H1 (cell line): ENCODE data around the gene PDK4. TPM values are rescaled to one million over a fixed set of nuclear protein-coding genes. Genes with fewer than 3 reads are reported as not detected.

Experiments used
- EP300 ChIP-seq, 2 experiments: IDR thresholded peaks; 1 replicate in 1 of 2; 2 replicates in 1 of 2; pipeline ENCODE4 v1.6.1; 2011 to 2012; ENCODE audit warnings: low read depth in 2 of 2, low read length in 2 of 2, mild to moderate bottlenecking in 2 of 2, borderline replicate concordance in 1 of 2, inconsistent platforms in 1 of 2, moderate library complexity in 1 of 2
- KDM4A ChIP-seq: IDR thresholded peaks from one replicate; pipeline ENCODE4 v1.7.1; 2012; ENCODE audit warnings: low read depth, mild to moderate bottlenecking, moderate library complexity, low read length, inconsistent platforms; ENCODE audit not compliant: severe bottlenecking
- RBBP5 ChIP-seq: IDR thresholded peaks from 2 replicates; pipeline ENCODE4 v1.7.1; 2012; ENCODE audit warnings: low read depth, mild to moderate bottlenecking, inconsistent platforms, low read length, moderate library complexity, borderline replicate concordance
- polyA plus RNA-seq, 7 experiments: library from polyadenylated mRNA; depleted of rRNA in 3 of 7; stranded (reverse) in 5 of 7; unstranded in 2 of 7; fragments of >200 nt in 5 of 7; fragments of 200-250 nt in 2 of 7; gene quantifications; 1 replicate in 5 of 7; 2 replicates in 1 of 7; 4 replicates in 1 of 7; pipeline versions ENCODE4 v1.2.1 to v1.2.3, GENCODE V29; 2011 to 2013; ENCODE audit warnings: missing spikeins in 2 of 7, mixed read lengths in 2 of 7
- total RNA-seq: library from RNA; stranded (reverse); fragmentation: NEBNext Ultra II Directional; extraction: Animal tissue kit (Norgen Biotek cat#: 25700); gene quantifications from 2 replicates; pipeline ENCODE4 v1.2.1, GENCODE V29; 2021
- TF ChIP-seq, protein P1 (sequence below): fragments of 300-600 bp; sonication (generic); IDR thresholded peaks from 2 replicates; pipeline ENCODE4 v1.7.1; 2012; ENCODE audit warnings: low read length, moderate library complexity, mild to moderate bottlenecking, inconsistent platforms; ENCODE audit not compliant: insufficient replicate concordance
- TF ChIP-seq, protein P2 (sequence below): IDR thresholded peaks from 2 replicates; pipeline ENCODE4 v1.6.1; 2012; ENCODE audit warnings: low read length, inconsistent platforms

PDK4 gene
- total and polyA plus RNA-seq, 2 of the 8 experiments (the other 6 are each of a cell fraction or from before 2014, with no cell fraction given), result 0.26 TPM; not detected in 1

DNA sequence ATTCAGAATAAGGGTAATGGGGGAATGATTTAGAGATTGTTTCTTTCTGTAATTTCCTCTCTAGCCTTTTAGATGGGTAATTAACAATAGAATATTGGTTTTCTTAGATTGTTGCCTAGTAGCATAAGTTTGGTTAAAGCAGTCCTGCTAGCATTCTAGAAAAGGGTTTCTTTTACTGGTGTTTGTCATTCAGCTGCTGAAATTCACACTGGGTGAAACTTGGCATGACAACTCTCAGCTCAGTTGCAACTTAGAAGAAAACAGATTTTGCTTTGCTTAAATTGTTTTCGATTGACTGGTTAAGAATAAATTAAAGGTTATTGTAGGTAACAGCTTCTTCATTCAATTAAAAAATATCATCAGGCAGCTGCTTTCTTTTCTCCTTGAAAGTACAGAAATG is 25.1 kb upstream of the PDK4 start (continued):
- TF ChIP-seq, protein P1, sequence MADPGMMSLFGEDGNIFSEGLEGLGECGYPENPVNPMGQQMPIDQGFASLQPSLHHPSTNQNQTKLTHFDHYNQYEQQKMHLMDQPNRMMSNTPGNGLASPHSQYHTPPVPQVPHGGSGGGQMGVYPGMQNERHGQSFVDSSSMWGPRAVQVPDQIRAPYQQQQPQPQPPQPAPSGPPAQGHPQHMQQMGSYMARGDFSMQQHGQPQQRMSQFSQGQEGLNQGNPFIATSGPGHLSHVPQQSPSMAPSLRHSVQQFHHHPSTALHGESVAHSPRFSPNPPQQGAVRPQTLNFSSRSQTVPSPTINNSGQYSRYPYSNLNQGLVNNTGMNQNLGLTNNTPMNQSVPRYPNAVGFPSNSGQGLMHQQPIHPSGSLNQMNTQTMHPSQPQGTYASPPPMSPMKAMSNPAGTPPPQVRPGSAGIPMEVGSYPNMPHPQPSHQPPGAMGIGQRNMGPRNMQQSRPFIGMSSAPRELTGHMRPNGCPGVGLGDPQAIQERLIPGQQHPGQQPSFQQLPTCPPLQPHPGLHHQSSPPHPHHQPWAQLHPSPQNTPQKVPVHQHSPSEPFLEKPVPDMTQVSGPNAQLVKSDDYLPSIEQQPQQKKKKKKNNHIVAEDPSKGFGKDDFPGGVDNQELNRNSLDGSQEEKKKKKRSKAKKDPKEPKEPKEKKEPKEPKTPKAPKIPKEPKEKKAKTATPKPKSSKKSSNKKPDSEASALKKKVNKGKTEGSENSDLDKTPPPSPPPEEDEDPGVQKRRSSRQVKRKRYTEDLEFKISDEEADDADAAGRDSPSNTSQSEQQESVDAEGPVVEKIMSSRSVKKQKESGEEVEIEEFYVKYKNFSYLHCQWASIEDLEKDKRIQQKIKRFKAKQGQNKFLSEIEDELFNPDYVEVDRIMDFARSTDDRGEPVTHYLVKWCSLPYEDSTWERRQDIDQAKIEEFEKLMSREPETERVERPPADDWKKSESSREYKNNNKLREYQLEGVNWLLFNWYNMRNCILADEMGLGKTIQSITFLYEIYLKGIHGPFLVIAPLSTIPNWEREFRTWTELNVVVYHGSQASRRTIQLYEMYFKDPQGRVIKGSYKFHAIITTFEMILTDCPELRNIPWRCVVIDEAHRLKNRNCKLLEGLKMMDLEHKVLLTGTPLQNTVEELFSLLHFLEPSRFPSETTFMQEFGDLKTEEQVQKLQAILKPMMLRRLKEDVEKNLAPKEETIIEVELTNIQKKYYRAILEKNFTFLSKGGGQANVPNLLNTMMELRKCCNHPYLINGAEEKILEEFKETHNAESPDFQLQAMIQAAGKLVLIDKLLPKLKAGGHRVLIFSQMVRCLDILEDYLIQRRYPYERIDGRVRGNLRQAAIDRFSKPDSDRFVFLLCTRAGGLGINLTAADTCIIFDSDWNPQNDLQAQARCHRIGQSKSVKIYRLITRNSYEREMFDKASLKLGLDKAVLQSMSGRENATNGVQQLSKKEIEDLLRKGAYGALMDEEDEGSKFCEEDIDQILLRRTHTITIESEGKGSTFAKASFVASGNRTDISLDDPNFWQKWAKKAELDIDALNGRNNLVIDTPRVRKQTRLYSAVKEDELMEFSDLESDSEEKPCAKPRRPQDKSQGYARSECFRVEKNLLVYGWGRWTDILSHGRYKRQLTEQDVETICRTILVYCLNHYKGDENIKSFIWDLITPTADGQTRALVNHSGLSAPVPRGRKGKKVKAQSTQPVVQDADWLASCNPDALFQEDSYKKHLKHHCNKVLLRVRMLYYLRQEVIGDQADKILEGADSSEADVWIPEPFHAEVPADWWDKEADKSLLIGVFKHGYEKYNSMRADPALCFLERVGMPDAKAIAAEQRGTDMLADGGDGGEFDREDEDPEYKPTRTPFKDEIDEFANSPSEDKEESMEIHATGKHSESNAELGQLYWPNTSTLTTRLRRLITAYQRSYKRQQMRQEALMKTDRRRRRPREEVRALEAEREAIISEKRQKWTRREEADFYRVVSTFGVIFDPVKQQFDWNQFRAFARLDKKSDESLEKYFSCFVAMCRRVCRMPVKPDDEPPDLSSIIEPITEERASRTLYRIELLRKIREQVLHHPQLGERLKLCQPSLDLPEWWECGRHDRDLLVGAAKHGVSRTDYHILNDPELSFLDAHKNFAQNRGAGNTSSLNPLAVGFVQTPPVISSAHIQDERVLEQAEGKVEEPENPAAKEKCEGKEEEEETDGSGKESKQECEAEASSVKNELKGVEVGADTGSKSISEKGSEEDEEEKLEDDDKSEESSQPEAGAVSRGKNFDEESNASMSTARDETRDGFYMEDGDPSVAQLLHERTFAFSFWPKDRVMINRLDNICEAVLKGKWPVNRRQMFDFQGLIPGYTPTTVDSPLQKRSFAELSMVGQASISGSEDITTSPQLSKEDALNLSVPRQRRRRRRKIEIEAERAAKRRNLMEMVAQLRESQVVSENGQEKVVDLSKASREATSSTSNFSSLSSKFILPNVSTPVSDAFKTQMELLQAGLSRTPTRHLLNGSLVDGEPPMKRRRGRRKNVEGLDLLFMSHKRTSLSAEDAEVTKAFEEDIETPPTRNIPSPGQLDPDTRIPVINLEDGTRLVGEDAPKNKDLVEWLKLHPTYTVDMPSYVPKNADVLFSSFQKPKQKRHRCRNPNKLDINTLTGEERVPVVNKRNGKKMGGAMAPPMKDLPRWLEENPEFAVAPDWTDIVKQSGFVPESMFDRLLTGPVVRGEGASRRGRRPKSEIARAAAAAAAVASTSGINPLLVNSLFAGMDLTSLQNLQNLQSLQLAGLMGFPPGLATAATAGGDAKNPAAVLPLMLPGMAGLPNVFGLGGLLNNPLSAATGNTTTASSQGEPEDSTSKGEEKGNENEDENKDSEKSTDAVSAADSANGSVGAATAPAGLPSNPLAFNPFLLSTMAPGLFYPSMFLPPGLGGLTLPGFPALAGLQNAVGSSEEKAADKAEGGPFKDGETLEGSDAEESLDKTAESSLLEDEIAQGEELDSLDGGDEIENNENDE, result no peak
- TF ChIP-seq EP300 (IDR thresholded peaks at IDR 0.05; ENCODE audit: borderline replicate concordance in 1 of 2, low read depth in 2 of 2, low read length in 2 of 2), result no peak
- TF ChIP-seq, protein P2, sequence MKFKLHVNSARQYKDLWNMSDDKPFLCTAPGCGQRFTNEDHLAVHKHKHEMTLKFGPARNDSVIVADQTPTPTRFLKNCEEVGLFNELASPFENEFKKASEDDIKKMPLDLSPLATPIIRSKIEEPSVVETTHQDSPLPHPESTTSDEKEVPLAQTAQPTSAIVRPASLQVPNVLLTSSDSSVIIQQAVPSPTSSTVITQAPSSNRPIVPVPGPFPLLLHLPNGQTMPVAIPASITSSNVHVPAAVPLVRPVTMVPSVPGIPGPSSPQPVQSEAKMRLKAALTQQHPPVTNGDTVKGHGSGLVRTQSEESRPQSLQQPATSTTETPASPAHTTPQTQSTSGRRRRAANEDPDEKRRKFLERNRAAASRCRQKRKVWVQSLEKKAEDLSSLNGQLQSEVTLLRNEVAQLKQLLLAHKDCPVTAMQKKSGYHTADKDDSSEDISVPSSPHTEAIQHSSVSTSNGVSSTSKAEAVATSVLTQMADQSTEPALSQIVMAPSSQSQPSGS, result no peak
- TF ChIP-seq RBBP5, result no peak
- TF ChIP-seq KDM4A, result no peak
